ENCODE measurements around the gene OPCML.

Gene OPCML

DNA sequence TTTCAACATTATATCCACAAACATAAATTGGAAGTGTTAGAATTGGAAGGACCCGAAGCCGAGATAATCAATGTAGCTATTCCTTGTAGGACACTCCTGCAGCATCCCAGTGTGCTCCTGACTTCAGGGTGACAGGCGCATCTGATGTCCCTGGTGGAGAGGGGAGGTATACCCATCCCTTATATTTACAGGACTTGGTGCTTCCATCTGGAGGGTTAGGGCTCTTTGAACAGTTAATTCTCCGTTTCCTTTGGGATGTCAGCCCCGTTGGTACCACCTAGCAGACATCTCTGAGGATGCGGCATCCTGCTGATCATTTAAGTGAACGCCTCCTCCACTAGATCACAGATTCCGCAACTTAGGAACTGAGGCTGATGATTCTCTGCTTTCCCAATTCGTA, 451.3 kb downstream of the OPCML start:
- DNase-seq (ENCODE audit: low read depth) = no peak
- TF ChIP-seq, protein P1, sequence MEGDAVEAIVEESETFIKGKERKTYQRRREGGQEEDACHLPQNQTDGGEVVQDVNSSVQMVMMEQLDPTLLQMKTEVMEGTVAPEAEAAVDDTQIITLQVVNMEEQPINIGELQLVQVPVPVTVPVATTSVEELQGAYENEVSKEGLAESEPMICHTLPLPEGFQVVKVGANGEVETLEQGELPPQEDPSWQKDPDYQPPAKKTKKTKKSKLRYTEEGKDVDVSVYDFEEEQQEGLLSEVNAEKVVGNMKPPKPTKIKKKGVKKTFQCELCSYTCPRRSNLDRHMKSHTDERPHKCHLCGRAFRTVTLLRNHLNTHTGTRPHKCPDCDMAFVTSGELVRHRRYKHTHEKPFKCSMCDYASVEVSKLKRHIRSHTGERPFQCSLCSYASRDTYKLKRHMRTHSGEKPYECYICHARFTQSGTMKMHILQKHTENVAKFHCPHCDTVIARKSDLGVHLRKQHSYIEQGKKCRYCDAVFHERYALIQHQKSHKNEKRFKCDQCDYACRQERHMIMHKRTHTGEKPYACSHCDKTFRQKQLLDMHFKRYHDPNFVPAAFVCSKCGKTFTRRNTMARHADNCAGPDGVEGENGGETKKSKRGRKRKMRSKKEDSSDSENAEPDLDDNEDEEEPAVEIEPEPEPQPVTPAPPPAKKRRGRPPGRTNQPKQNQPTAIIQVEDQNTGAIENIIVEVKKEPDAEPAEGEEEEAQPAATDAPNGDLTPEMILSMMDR (IDR thresholded peaks at IDR 0.05; ENCODE audit: control insufficient read depth, insufficient read depth, low read depth, low read length, missing control alignments) = no peak
- no peak overlapping the region for H3K4me3 ChIP-seq (ENCODE audit: control insufficient read depth, low read depth, low read length)

GRCh38 chr11:133078591-133079404, 453.5 kb downstream of the OPCML start:
- no peak overlapping the region for H3K4me3 ChIP-seq (ENCODE audit: control insufficient read depth, low read depth, low read length)
- DNase-seq (ENCODE audit: low read depth) = no peak
- TF ChIP-seq, protein P1 (IDR thresholded peaks at IDR 0.05; ENCODE audit: control insufficient read depth, insufficient read depth, low read depth, low read length, missing control alignments) = peak; percentile 79

GRCh38 chr11:133078012-133078411, 454.3 kb downstream of the OPCML start:
- no peak overlapping the region for H3K4me3 ChIP-seq (ENCODE audit: control insufficient read depth, low read depth, low read length)
- TF ChIP-seq, protein P1 (IDR thresholded peaks at IDR 0.05; ENCODE audit: control insufficient read depth, insufficient read depth, low read depth, low read length, missing control alignments) = no peak
- DNase-seq (ENCODE audit: low read depth) = no peak

- no peak overlapping the region for H3K4me3 ChIP-seq (ENCODE audit: control insufficient read depth, low read depth, low read length)
- TF ChIP-seq, protein P1 (IDR thresholded peaks at IDR 0.05; ENCODE audit: control insufficient read depth, insufficient read depth, low read depth, low read length, missing control alignments) = no peak
- no peak for DNase-seq (ENCODE audit: low read depth)
Measured at GRCh38 chr11:133075351-133075750, 456.9 kb downstream of the OPCML start.

DNA sequence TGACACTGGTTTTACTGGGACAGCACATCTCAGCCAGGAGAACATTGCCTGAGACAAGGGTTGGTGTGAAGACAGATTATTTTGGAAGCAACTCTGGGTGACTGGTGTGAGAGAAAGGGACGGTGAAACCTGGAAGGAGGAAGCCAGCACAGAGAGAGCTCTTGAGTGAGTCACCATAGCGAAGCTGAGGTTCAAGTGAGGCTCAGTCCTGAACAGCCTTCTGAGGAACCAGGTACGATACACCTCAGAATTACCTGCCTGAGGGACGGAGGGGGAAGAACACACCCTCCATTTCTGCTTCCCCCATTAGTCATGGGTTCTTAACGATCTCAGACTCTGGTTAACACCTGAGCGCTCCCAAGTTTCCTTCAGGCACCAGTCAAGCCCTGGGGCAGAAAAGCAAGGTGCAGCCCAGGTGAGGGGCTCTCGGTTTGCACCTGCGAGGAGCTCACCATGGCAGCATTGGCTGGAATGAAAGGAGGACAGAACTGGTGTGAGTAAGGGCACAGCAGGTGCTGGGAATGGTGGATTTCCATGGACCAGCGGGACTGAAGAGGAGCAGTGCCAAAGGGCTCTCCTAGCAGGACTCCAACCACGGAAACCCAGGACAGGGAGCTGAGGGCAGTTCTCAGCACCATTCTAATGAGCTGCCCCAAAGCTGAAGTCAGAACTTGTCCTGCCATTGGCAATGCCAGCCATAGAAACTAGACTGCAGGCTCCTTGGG, 459.3 kb downstream of the OPCML start:
- no peak for DNase-seq (ENCODE audit: low read depth)

GRCh38 chr11:133072378-133072777, 459.9 kb downstream of the OPCML start:
- TF ChIP-seq, protein P1 (IDR thresholded peaks at IDR 0.05; ENCODE audit: control insufficient read depth, insufficient read depth, low read depth, low read length, missing control alignments) = no peak
- DNase-seq (ENCODE audit: low read depth) = no peak
- H3K4me3 ChIP-seq (ENCODE audit: control insufficient read depth, low read depth, low read length) = no peak overlapping the region

More for the DNA sequence above, 459.3 kb downstream of the OPCML start:
- TF ChIP-seq, protein P1 (IDR thresholded peaks at IDR 0.05; ENCODE audit: control insufficient read depth, insufficient read depth, low read depth, low read length, missing control alignments) = no peak
- no peak overlapping the region for H3K4me3 ChIP-seq (ENCODE audit: control insufficient read depth, low read depth, low read length)

Data from AG09309 (cell line).